Measurements from ENCODE around the gene PARD3.

- TF ChIP-seq CTCF (IDR thresholded peaks at IDR 0.05; ENCODE audit: low read depth, low read length, poor library complexity, severe bottlenecking) (no peak), EZH2phosphoT487 (IDR thresholded peaks at IDR 0.05; ENCODE audit: borderline replicate concordance, low read length) (no peak)
Observed at GRCh38 chr10:34172936-34173533, 642.1 kb downstream of the PARD3 start.
